NB4 (cell line): Measurements from ENCODE around the gene TBX2.

Source experiments
- CTCF ChIP-seq: IDR thresholded peaks from one replicate; pipeline ENCODE4 v1.5.1; 2012; ENCODE audit warnings: low read depth, low read length
- MAX ChIP-seq: IDR thresholded peaks from 2 replicates; pipeline ENCODE4 v1.6.1; 2011; ENCODE audit warnings: low read depth, low read length
- POLR2A ChIP-seq: IDR thresholded peaks from 2 replicates; pipeline ENCODE4 v1.6.1; 2011; ENCODE audit warnings: mild to moderate bottlenecking; ENCODE audit not compliant: insufficient read length; ENCODE audit errors: extremely low read depth

GRCh38 chr17:61397086-61397842, 2.4 kb upstream of the TBX2 start:
- TF ChIP-seq CTCF, result no peak
- no peak for TF ChIP-seq MAX
- no peak for TF ChIP-seq POLR2A
